Heart left ventricle (tissue), 13 donors: ENCODE results near the gene CDH2.

Source experiments
- CTCF ChIP-seq, 12 donors: fragments of 200-600 bp; sonication (generic) in 4 of 12; IDR thresholded peaks; one replicate each; pipeline versions ENCODE4 v1.5.0 to v1.8.0; 2018 to 2022; ENCODE audit warnings: antibody characterized with exemption in 12 of 12, mild to moderate bottlenecking in 5 of 12
- POLR2A ChIP-seq, 2 donors: fragments of 450-650 bp; IDR thresholded peaks; one replicate each; pipeline ENCODE4 v1.6.1; 2017; ENCODE audit warnings: antibody characterized with exemption in 2 of 2, mild to moderate bottlenecking in 2 of 2, moderate library complexity in 2 of 2
- donor health status: ischemic (EF 13 %, LVEDD 7.1; RV severe dilation, severe dysfunction).
- donor health status: DM: no; HTN: yes; CAD: no.
- donor health status: DM: no; HTN: no; CAD: no.
- donor health status: ischemic (EF 25% LVEDD 6.9; RV normal size, moderate dysfunction).
- donor health status: ischemic (EF 25% LVEDD 5.7; RV mildly dilated, moderate dysfunction).
- donor health status: ischemic (EF 35%, LVEDD 5.7; RV mildly dilated, moderate dysfunction).
- donor health status: nonischemic (EF 11% LVEDD 7.7; RV severe dilation, severe dysfunction).
- donor health status: DM: yes; HTN: yes; CAD: no.
- donor health status: PGD.
- donor health status: ischemic (EF 29% LVEDD 5.4; RV normal size, mild dysfunction).
- donor health status: nonischemic (EF 23%, LVEDD 6.1; RV moderate dilation, normal function).

- TF ChIP-seq CTCF (IDR thresholded peaks at IDR 0.05) (no peak), POLR2A (IDR thresholded peaks at IDR 0.05) (no peak)
These were observed 23.4 kb downstream of the CDH2 start for GRCh38 chr18:28153485-28154065.
